Loucy (cell line): ENCODE data around the gene TIMM50.

Experiments used
- H2AFZ ChIP-seq: fragments of 200-600 bp; sonication (generic); 2 replicates; pipeline ENCODE4 v1.6.0; 2016; ENCODE audit warnings: antibody characterized with exemption, mild to moderate bottlenecking, low read length, moderate library complexity
- H3F3A ChIP-seq: fragments of 200-600 bp; 2 replicates; pipeline ENCODE4 v1.6.0; 2016; ENCODE audit warnings: antibody characterized with exemption, low read depth, mild to moderate bottlenecking
- H3K27me3 ChIP-seq: fragments of 200-600 bp; sonication (generic); 2 replicates; pipeline ENCODE4 v1.6.1; 2014; ENCODE audit warnings: low read length, mild to moderate bottlenecking; ENCODE audit not compliant: insufficient read depth, poor library complexity, severe bottlenecking
- H3K36me3 ChIP-seq: fragments of 200-600 bp; sonication (generic); 2 replicates; pipeline ENCODE4 v1.6.1; 2016; ENCODE audit warnings: low read length; ENCODE audit not compliant: insufficient read depth
- H3K4me1 ChIP-seq: fragments of 200-600 bp; sonication (generic); 2 replicates; pipeline ENCODE4 v1.5.1; 2014; ENCODE audit warnings: low read length, mild to moderate bottlenecking; ENCODE audit not compliant: insufficient read depth, poor library complexity, severe bottlenecking
- H3K4me2 ChIP-seq: fragments of 200-600 bp; sonication (generic); 2 replicates; pipeline ENCODE4 v1.6.0; 2014; ENCODE audit warnings: antibody characterized with exemption, low read length, low read depth, mild to moderate bottlenecking; ENCODE audit not compliant: poor library complexity, severe bottlenecking
- H3K4me3 ChIP-seq: fragments of 200-600 bp; sonication (generic); 2 replicates; pipeline ENCODE4 v1.5.1; 2014; ENCODE audit warnings: low read length, mild to moderate bottlenecking, mixed read lengths; ENCODE audit not compliant: poor library complexity, severe bottlenecking
- H3K79me2 ChIP-seq: fragments of 200-600 bp; sonication (generic); 2 replicates; pipeline ENCODE4 v1.6.1; 2014; ENCODE audit warnings: low read length; ENCODE audit not compliant: insufficient read depth
- H3K9ac ChIP-seq: fragments of 200-600 bp; sonication (generic); 2 replicates; pipeline ENCODE4 v1.6.0; 2014; ENCODE audit warnings: mild to moderate bottlenecking, low read depth, low read length, moderate library complexity; ENCODE audit not compliant: poor library complexity, severe bottlenecking
- H3K9me2 ChIP-seq: fragments of 200-600 bp; sonication (generic); replicated peaks from 2 replicates; pipeline ENCODE4 v1.6.1; 2016; ENCODE audit warnings: low read depth, low read length, mixed read lengths
- H3K9me3 ChIP-seq: fragments of 200-600 bp; sonication (generic); 2 replicates; pipeline ENCODE4 v1.6.1; 2014; ENCODE audit warnings: mild to moderate bottlenecking, antibody characterized with exemption, low read length, low read depth; ENCODE audit not compliant: insufficient read depth
- H4K20me1 ChIP-seq: fragments of 200-600 bp; sonication (generic); 2 replicates; pipeline ENCODE4 v1.6.0; 2014; ENCODE audit warnings: antibody characterized with exemption, low read length, mild to moderate bottlenecking; ENCODE audit not compliant: insufficient read depth, poor library complexity, severe bottlenecking
- CTCF ChIP-seq: fragments of 200-600 bp; sonication (generic); conservative IDR thresholded peaks from 2 replicates; pipeline ENCODE4 v1.5.1; 2014; ENCODE audit warnings: mild to moderate bottlenecking, antibody characterized with exemption, low read length
- EZH2phosphoT487 ChIP-seq: fragments of 200-600 bp; IDR thresholded peaks from 2 replicates; pipeline ENCODE4 v1.6.1; 2018; ENCODE audit warnings: antibody characterized with exemption, mild to moderate bottlenecking, moderate library complexity, borderline replicate concordance

TIMM50 gene

GRCh38 chr19:39480337-39481228 is at the start of gene TIMM50:
TIMM50 (plus strand) TSS chr19:39480838; CDS start chr19:39480854, 16 bp downstream.
- Histone ChIP-seq H3F3A (no peaks in the 10 kb centered on the region), H3K27me3 (no peaks in the 10 kb centered on the region), H3K4me2 (peak within 1 kb of the TSS; percentile 99), H3K79me2 (peaks cover 21% of the 10 kb centered on the region), H3K36me3 (peaks cover 13% of the 10 kb centered on the region; the same call in 1 of the 2 replicates), H3K4me1 (no peaks in the 10 kb centered on the region), H3K4me3 (peak within 1 kb of the TSS; percentile 92), H3K9me3 (no peaks in the 10 kb centered on the region), H2AFZ (peak within 1 kb of the TSS; percentile 80), H3K9me2 (no peaks in the 10 kb centered on the region), H4K20me1 (peaks cover 11% of the 10 kb centered on the region), H3K9ac (peak within 1 kb of the TSS; percentile 92)
- no peak for TF ChIP-seq CTCF
- no peak for TF ChIP-seq EZH2phosphoT487

DNA sequence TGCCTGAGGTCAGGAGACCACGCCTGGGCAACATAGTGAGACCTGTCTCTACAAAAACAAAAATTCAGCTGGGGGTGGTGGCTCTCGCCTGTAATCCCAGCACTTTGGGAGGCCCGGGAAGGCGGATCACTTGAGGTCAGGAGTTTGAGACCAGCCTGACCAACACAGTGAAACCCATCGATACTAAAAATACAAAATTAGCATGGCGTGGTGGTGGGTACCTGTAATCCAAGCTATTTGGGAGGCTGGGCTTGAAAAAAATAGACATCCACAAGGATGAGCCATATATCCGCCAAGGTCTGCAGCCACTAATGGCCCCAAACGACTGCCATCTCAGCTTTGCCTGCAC is 48.0 kb upstream of the TIMM50 start:
- no peak overlapping the region for H3K4me3 ChIP-seq
- H2AFZ ChIP-seq = no peak overlapping the region
- no peaks in the 10 kb centered on the region for H3F3A ChIP-seq
- peaks cover 5% of the 10 kb centered on the region for H3K27me3 ChIP-seq
- peaks cover 35% of the 10 kb centered on the region for H4K20me1 ChIP-seq
- no peak overlapping the region for H3K4me2 ChIP-seq
- peaks cover 43% of the 10 kb centered on the region for H3K79me2 ChIP-seq
- no peaks in the 10 kb centered on the region for H3K9me2 ChIP-seq
- H3K9me3 ChIP-seq = no peaks in the 10 kb centered on the region
- no peak overlapping the region for H3K9ac ChIP-seq
- peaks cover 30% of the 10 kb centered on the region for H3K36me3 ChIP-seq
- peaks cover 24% of the 10 kb centered on the region for H3K4me1 ChIP-seq
- TF ChIP-seq EZH2phosphoT487 (no peak), CTCF (no peak)

GRCh38 chr19:39433480-39434079 is 47.1 kb upstream of the TIMM50 start:
- peaks cover 43% of the 10 kb centered on the region for H3K79me2 ChIP-seq
- H3K27me3 ChIP-seq = peaks cover 5% of the 10 kb centered on the region
- H2AFZ ChIP-seq = no peak overlapping the region
- H3F3A ChIP-seq = no peaks in the 10 kb centered on the region
- peak overlapping the region; percentile 100 for H3K4me3 ChIP-seq
- H3K4me2 ChIP-seq = peak overlapping the region; percentile 92
- peak overlapping the region; percentile 100 for H3K9ac ChIP-seq
- H3K36me3 ChIP-seq = peaks cover 30% of the 10 kb centered on the region
- H3K4me1 ChIP-seq = peaks cover 24% of the 10 kb centered on the region
- peaks cover 35% of the 10 kb centered on the region for H4K20me1 ChIP-seq
- no peaks in the 10 kb centered on the region for H3K9me2 ChIP-seq
- no peaks in the 10 kb centered on the region for H3K9me3 ChIP-seq
- TF ChIP-seq CTCF = no peak
- TF ChIP-seq EZH2phosphoT487 = no peak
